ENCODE data around the gene MYDGF. TPM values are rescaled to one million over a fixed set of nuclear protein-coding genes. Genes with fewer than 3 reads are reported as not detected.
A peak's percentile ranks its signal among the peaks of the same experiment; 100 is the strongest.

The MYDGF gene
- total RNA-seq, 8 experiments from 2014 or later, result 46.4 to 111 (median 69.0) TPM

- Histone ChIP-seq H3K4me3 (no peak overlapping the region), H3K27ac (no peak overlapping the region), H3K4me1 (replicated peaks in 1 of 2) (no peaks in the 10 kb centered on the region)
- no peak for ATAC-seq (replicated peaks in 6 of 8)
- WGBS, 10 experiments, result 60 to 100% (median 94%) methylated on average over 1 to 5 of the region's 8 CpGs; no CpG with 5 or more reads in 4 of the 10 experiments
- in situ Hi-C loops (cut with MboI; ENCODE audit: low pct_unique_long_range_greater_than_20kb in 2 of 9, low sequenced_read_pairs in 9 of 9, unreplicated experiment in 9 of 9), result no loop called here
Measured at GRCh38 chr19:4657835-4658234, 12.3 kb downstream of the MYDGF start.

GRCh38 chr19:4657262-4657661 lies 12.9 kb downstream of the MYDGF start:
- ATAC-seq (replicated peaks in 6 of 8), result peak in 1 of 8 experiments; percentile 18
- in situ Hi-C loops (cut with MboI; ENCODE audit: low pct_unique_long_range_greater_than_20kb in 2 of 9, low sequenced_read_pairs in 9 of 9, unreplicated experiment in 9 of 9), result no loop called here
- WGBS, 10 experiments, result no CpG with 5 or more reads among the region's 14 CpGs
- Histone ChIP-seq H3K4me1 (replicated peaks in 1 of 2) (no peaks in the 10 kb centered on the region), H3K4me3 (no peak overlapping the region), H3K27ac (no peak overlapping the region)

- in situ Hi-C loops (cut with MboI; ENCODE audit: low pct_unique_long_range_greater_than_20kb in 2 of 9, low sequenced_read_pairs in 9 of 9, unreplicated experiment in 9 of 9), result no loop called here
- 80 to 90% (median 86%) methylated on average over 1 to 4 of the region's 8 CpGs; no CpG with 5 or more reads in 3 of the 10 experiments for WGBS, 10 experiments
- H3K27ac ChIP-seq, result no peak overlapping the region
- H3K4me3 ChIP-seq, result no peak overlapping the region
- ATAC-seq (replicated peaks in 6 of 8), result peak in 1 of 8 experiments; percentile 23
- no peaks in the 10 kb centered on the region for H3K4me1 ChIP-seq (replicated peaks in 1 of 2)
Measured at GRCh38 chr19:4656102-4656501, 14.0 kb downstream of the MYDGF start.

GRCh38 chr19:4654437-4655361 lies 15.4 kb downstream of the MYDGF start:
- WGBS, 10 experiments, result 81 to 100% (median 96%) methylated on average over 3 to 13 of the region's 27 CpGs; no CpG with 5 or more reads in 1 of the 10 experiments
- in situ Hi-C loops (cut with MboI; ENCODE audit: low pct_unique_long_range_greater_than_20kb in 2 of 9, low sequenced_read_pairs in 9 of 9, unreplicated experiment in 9 of 9), result no loop called here
- Histone ChIP-seq H3K27ac (no peak overlapping the region), H3K4me1 (replicated peaks in 1 of 2) (no peaks in the 10 kb centered on the region), H3K4me3 (no peak overlapping the region)
- ATAC-seq (replicated peaks in 6 of 8), result peak in 1 of 8 experiments; percentile 14

GRCh38 chr19:4653793-4654436 lies 16.2 kb downstream of the MYDGF start:
- H3K4me3 ChIP-seq, result no peak overlapping the region
- WGBS, 10 experiments, result 50 to 100% (median 87%) methylated on average over 1 to 6 of the region's 13 CpGs; no CpG with 5 or more reads in 4 of the 10 experiments
- in situ Hi-C loops (cut with MboI; ENCODE audit: low pct_unique_long_range_greater_than_20kb in 2 of 9, low sequenced_read_pairs in 9 of 9, unreplicated experiment in 9 of 9), result no loop called here
- H3K27ac ChIP-seq, result no peak overlapping the region
- peak in 2 of 8 experiments; percentile 5 to 25 for ATAC-seq (replicated peaks in 6 of 8)
- no peaks in the 10 kb centered on the region for H3K4me1 ChIP-seq (replicated peaks in 1 of 2)

GRCh38 chr19:4652075-4652474 lies 18.1 kb downstream of the MYDGF start:
- peak in 2 of 8 experiments; percentile 4 to 10 for ATAC-seq (replicated peaks in 6 of 8)
- H3K4me1 ChIP-seq (replicated peaks in 1 of 2), result peaks cover 0 to 5% of the 10 kb centered on the region in 2 donors

GRCh38 chr19:4650159-4650558 lies 20.0 kb downstream of the MYDGF start:
- peak in 4 of 8 experiments; percentile 2 to 10 (median 4) for ATAC-seq (replicated peaks in 6 of 8)
- H3K27ac ChIP-seq, result no peak overlapping the region
- in situ Hi-C loops (cut with MboI; ENCODE audit: low pct_unique_long_range_greater_than_20kb in 2 of 9, low sequenced_read_pairs in 9 of 9, unreplicated experiment in 9 of 9), result no loop called here
- WGBS, 10 experiments, result 67 to 83% methylated on average over 1 of the region's 2 CpGs; no CpG with 5 or more reads in 8 of the 10 experiments
- peaks cover 0 to 5% of the 10 kb centered on the region in 2 donors for H3K4me1 ChIP-seq (replicated peaks in 1 of 2)
- no peak overlapping the region for H3K4me3 ChIP-seq

More at GRCh38 chr19:4652075-4652474, 18.1 kb downstream of the MYDGF start:
- H3K4me3 ChIP-seq, result no peak overlapping the region
- H3K27ac ChIP-seq, result no peak overlapping the region
- 80 to 100% (median 91%) methylated on average over 1 to 16 of the region's 44 CpGs; no CpG with 5 or more reads in 6 of the 10 experiments for WGBS, 10 experiments
- in situ Hi-C loops (cut with MboI; ENCODE audit: low pct_unique_long_range_greater_than_20kb in 2 of 9, low sequenced_read_pairs in 9 of 9, unreplicated experiment in 9 of 9), result no loop called here

- H3K4me3 ChIP-seq, result no peak overlapping the region
- H3K27ac ChIP-seq, result no peak overlapping the region
- H3K4me1 ChIP-seq (replicated peaks in 1 of 2), result peaks cover 0 to 5% of the 10 kb centered on the region in 2 donors
- peak in 4 of 8 experiments; percentile 4 to 13 (median 10) for ATAC-seq (replicated peaks in 6 of 8)
- in situ Hi-C loops (cut with MboI; ENCODE audit: low pct_unique_long_range_greater_than_20kb in 2 of 9, low sequenced_read_pairs in 9 of 9, unreplicated experiment in 9 of 9), result loop anchor here in 1 of 9 experiments (25.0 kb wide), 1 partner anchor 387 kb away; no protein-coding TSS in a partner anchor
- 82 to 100% (median 95%) methylated on average over 1 to 5 of the region's 19 CpGs; no CpG with 5 or more reads in 4 of the 10 experiments for WGBS, 10 experiments
Measured at GRCh38 chr19:4649392-4650047, 20.6 kb downstream of the MYDGF start.

GRCh38 chr19:4647676-4648644 lies 22.2 kb downstream of the MYDGF start:
- Histone ChIP-seq H3K27ac (peak overlapping the region in 1 of 2 donors; percentile 37), H3K4me3 (no peak overlapping the region), H3K4me1 (replicated peaks in 1 of 2) (peaks cover 0 to 5% of the 10 kb centered on the region in 2 donors)
- WGBS, 10 experiments, result 40 to 100% (median 83%) methylated on average over 1 to 7 of the region's 20 CpGs; no CpG with 5 or more reads in 3 of the 10 experiments
- peak in 3 of 8 experiments; percentile 7 to 11 (median 11) for ATAC-seq (replicated peaks in 6 of 8)
- in situ Hi-C loops (cut with MboI; ENCODE audit: low pct_unique_long_range_greater_than_20kb in 2 of 9, low sequenced_read_pairs in 9 of 9, unreplicated experiment in 9 of 9), result loop anchor here in 1 of 9 experiments (25.0 kb wide), 1 partner anchor 386 kb away; no protein-coding TSS in a partner anchor

GRCh38 chr19:4645718-4646117 lies 24.4 kb downstream of the MYDGF start:
- Histone ChIP-seq H3K4me3 (no peak overlapping the region), H3K27ac (no peak overlapping the region), H3K4me1 (replicated peaks in 1 of 2) (peaks cover 0 to 5% of the 10 kb centered on the region in 2 donors)
- in situ Hi-C loops (cut with MboI; ENCODE audit: low pct_unique_long_range_greater_than_20kb in 2 of 9, low sequenced_read_pairs in 9 of 9, unreplicated experiment in 9 of 9), result loop anchor here in 1 of 9 experiments (25.0 kb wide), 1 partner anchor 383 kb away; no protein-coding TSS in a partner anchor
- WGBS, 10 experiments, result 10 to 100% (median 67%) methylated on average over 1 to 3 of the region's 4 CpGs; no CpG with 5 or more reads in 4 of the 10 experiments
- no peak for ATAC-seq (replicated peaks in 6 of 8)

- no peak for ATAC-seq (replicated peaks in 6 of 8)
- in situ Hi-C loops (cut with MboI; ENCODE audit: low pct_unique_long_range_greater_than_20kb in 2 of 9, low sequenced_read_pairs in 9 of 9, unreplicated experiment in 9 of 9), result loop anchor here in 1 of 9 experiments (25.0 kb wide), 1 partner anchor 380 kb away; no protein-coding TSS in a partner anchor
- H3K27ac ChIP-seq, result no peak overlapping the region
- no peak overlapping the region for H3K4me3 ChIP-seq
- 70% methylated on average over 2 of the region's 6 CpGs; no CpG with 5 or more reads in 9 of the 10 experiments for WGBS, 10 experiments
- H3K4me1 ChIP-seq (replicated peaks in 1 of 2), result peaks cover 0 to 5% of the 10 kb centered on the region in 2 donors
Measured at GRCh38 chr19:4642625-4643024, 27.5 kb downstream of the MYDGF start.

Data from motor neuron (in vitro differentiated cells).